ENCODE data around the gene TCF15.
"Not testable (repeated sequence)": the region's sequence is repeated elsewhere in the genome, so short reads cannot be mapped to it uniquely, and the experiment has no call there.

TCF15 gene

GRCh38 chr20:610130-611046, at the start of gene TCF15:
TCF15 (minus strand) TSS chr20:610309; CDS start chr20:610237, 72 bp downstream.
- no peak for DNase-seq

- no peak for DNase-seq
Observed at GRCh38 chr20:658731-659291, 48.7 kb upstream of the TCF15 start.

GRCh38 chr20:658202-658601, 48.1 kb upstream of the TCF15 start:
- no peak for DNase-seq

GRCh38 chr20:655726-656624, 45.9 kb upstream of the TCF15 start:
- no peak for DNase-seq

GRCh38 chr20:654417-654750, 44.3 kb upstream of the TCF15 start:
- no peak for DNase-seq

- no peak for DNase-seq
Observed at GRCh38 chr20:653590-654416, 43.7 kb upstream of the TCF15 start.

- DNase-seq, result peak; percentile 93
Observed at GRCh38 chr20:653110-653589, 43.0 kb upstream of the TCF15 start, which contains the start of gene SRXN1. SRXN1 (minus strand) TSS chr20:653200; CDS start chr20:653185, 15 bp downstream.

GRCh38 chr20:652615-653109, 42.6 kb upstream of the TCF15 start:
- peak; percentile 18 for DNase-seq

- no peak for DNase-seq
Observed at GRCh38 chr20:651713-652614, 41.9 kb upstream of the TCF15 start.

- no peak for DNase-seq
Observed at GRCh38 chr20:650954-651353, 40.8 kb upstream of the TCF15 start.

- DNase-seq, result no peak
Observed at GRCh38 chr20:650281-650680, 40.2 kb upstream of the TCF15 start.

GRCh38 chr20:647479-648019, 37.4 kb upstream of the TCF15 start:
- DNase-seq, result no peak

GRCh38 chr20:646868-647233, 36.7 kb upstream of the TCF15 start:
- no peak for DNase-seq

GRCh38 chr20:646107-646867, 36.2 kb upstream of the TCF15 start:
- no peak for DNase-seq

GRCh38 chr20:645318-646106, 35.4 kb upstream of the TCF15 start:
- DNase-seq, result peak; percentile 14

GRCh38 chr20:644692-645317, 34.7 kb upstream of the TCF15 start:
- no peak for DNase-seq

GRCh38 chr20:642398-643174, 32.5 kb upstream of the TCF15 start:
- DNase-seq, result no peak

GRCh38 chr20:642013-642397, 31.9 kb upstream of the TCF15 start:
- not testable (repeated sequence) for DNase-seq

Measured in NCI-H510A (cell line).